Heart right ventricle (tissue), 16 donors: Measurements from ENCODE around the gene SPATA16. TPM values are rescaled to one million over a fixed set of nuclear protein-coding genes. Genes with fewer than 3 reads are reported as not detected.

ENCODE experiments used
- ATAC-seq, 8 donors: fragments of 200-7000 bp; cut with Tn5 transposase; one replicate each; pipeline ENCODE4 v1.9.1; 2020; ENCODE audit warnings: mild to moderate bottlenecking in 8 of 8, moderate library complexity in 8 of 8, moderate number of reproducible peaks in 1 of 8
- DNase-seq, 2 donors: peaks; one replicate each; pipeline ENCODE4 v3.0.0-alpha.2; 2020
- H3K27ac ChIP-seq, 10 donors: fragments of 200-600 bp; sonication (generic) in 2 of 10; one replicate each; pipeline versions ENCODE4 v1.5.0 to v1.8.0; 2020 to 2022; ENCODE audit warnings: mild to moderate bottlenecking in 3 of 10
- H3K27me3 ChIP-seq, 7 donors: fragments of 200-600 bp; one replicate each; pipeline ENCODE4 v1.8.0; 2021 to 2022; ENCODE audit warnings: mild to moderate bottlenecking in 2 of 7
- H3K36me3 ChIP-seq, 9 donors: fragments of 200-600 bp; sonication (generic) in 1 of 9; one replicate each; pipeline versions ENCODE4 v1.5.0 to v1.8.0; 2020 to 2022; ENCODE audit warnings: mild to moderate bottlenecking in 2 of 9
- H3K4me1 ChIP-seq, 9 donors: fragments of 200-600 bp; sonication (generic) in 1 of 9; one replicate each; pipeline versions ENCODE4 v1.5.0 to v1.8.0; 2020 to 2022; ENCODE audit warnings: mild to moderate bottlenecking in 4 of 9
- H3K4me3 ChIP-seq, 10 donors: fragments of 200-600 bp; sonication (generic) in 2 of 10; one replicate each; pipeline versions ENCODE4 v1.5.0 to v1.8.0; 2020 to 2022; ENCODE audit warnings: mild to moderate bottlenecking in 7 of 10, moderate library complexity in 2 of 10
- H3K9me3 ChIP-seq, 11 donors: fragments of 200-600 bp in 10 of 11; sonication (generic) in 2 of 11; one replicate each; pipeline versions ENCODE4 v1.5.0 to v1.8.0; 2013 to 2022; ENCODE audit warnings: mild to moderate bottlenecking in 2 of 11, control low read depth in 1 of 11, moderate library complexity in 1 of 11
- CTCF ChIP-seq, 9 donors: fragments of 200-600 bp; sonication (generic) in 2 of 9; IDR thresholded peaks; one replicate each; pipeline versions ENCODE4 v1.5.0 to v1.8.0; 2021 to 2022; ENCODE audit warnings: antibody characterized with exemption in 9 of 9, mild to moderate bottlenecking in 5 of 9, moderate library complexity in 1 of 9
- WGBS, 2 donors: extraction: QIAGEN DNeasy Blood & Tissue Kit; methylation state at CpG; one replicate each; pipeline ENCODE4 v1.1.7; 2013; ENCODE audit warnings: inconsistent platforms in 1 of 2; 5-methylcytosine and 5-hydroxymethylcytosine counted together
- intact Hi-C, 10 donors: fragments of 100-400 bp; cut with DNase I; formaldehyde crosslinking; loops; one replicate each; pipeline versions ENCODE4 v1.11.1 to v1.14.2; 2022
- polyA plus RNA-seq, 2 donors: library from polyadenylated mRNA; stranded (reverse); fragments of 200-250 nt; gene quantifications; one replicate each; pipeline ENCODE4 v1.2.3, GENCODE V29; 2013
- total RNA-seq, 10 donors: library from RNA; stranded (reverse); fragmentation: NEBNext Ultra II Directional in 3 of 10; extraction: Animal tissue kit (Norgen Biotek cat#: 25700) in 3 of 10; gene quantifications; one replicate each; pipeline versions ENCODE4 v1.2.1 to v1.2.4, GENCODE V29; 2021 to 2023
- donor health status: Arrhythmogenic right ventricular cardiomyopathy.
- donor health status: ischemic (EF 13 %, LVEDD 7.1; RV severe dilation, severe dysfunction).
- donor health status: healthy with polysubstance abuse.
- donor health status: DM: no; HTN: yes; CAD: no.
- donor health status: DM: no; HTN: no; CAD: no.
- donor health status: ischemic (EF 25% LVEDD 6.9; RV normal size, moderate dysfunction).
- donor health status: ischemic (EF 25% LVEDD 5.7; RV mildly dilated, moderate dysfunction).
- donor health status: healthy.
- donor health status: DM: yes; HTN: yes; CAD: no.
- donor health status: Ischemic cardiomyopathy.
- donor health status: ischemic (EF 35%, LVEDD 5.7; RV mildly dilated, moderate dysfunction).
- donor health status: nonischemic (EF 11% LVEDD 7.7; RV severe dilation, severe dysfunction).
- donor health status: DM: yes; HTN: yes; CAD: no.
- donor health status: PGD.
- donor health status: ischemic (EF 29% LVEDD 5.4; RV normal size, mild dysfunction).
- donor health status: nonischemic (EF 23%, LVEDD 6.1; RV moderate dilation, normal function).

SPATA16 gene
- total and polyA plus RNA-seq, 12 donors: not detected

GRCh38 chr3:173139420-173139819 lies 1.6 kb downstream of the SPATA16 start:
- DNase-seq (no peak), ATAC-seq (no peak)
- 92 to 95% methylated on average over 2 of the region's 2 CpGs for WGBS, 2 donors
- H3K9me3 ChIP-seq: no peaks in the 10 kb centered on the region
- no peaks in the 10 kb centered on the region for H3K4me1 ChIP-seq
- H3K36me3 ChIP-seq: no peaks in the 10 kb centered on the region
- H3K27ac ChIP-seq: no peak overlapping the region
- intact Hi-C loops: no loop called here
- no peaks in the 10 kb centered on the region for H3K27me3 ChIP-seq
- H3K4me3 ChIP-seq: no peak overlapping the region
- no peak for TF ChIP-seq CTCF (IDR thresholded peaks at IDR 0.05)

- Histone ChIP-seq H3K36me3 (no peaks in the 10 kb centered on the region), H3K9me3 (no peaks in the 10 kb centered on the region), H3K27ac (no peak overlapping the region), H3K4me3 (no peak overlapping the region), H3K27me3 (no peaks in the 10 kb centered on the region), H3K4me1 (no peaks in the 10 kb centered on the region)
- WGBS, 2 donors: 77 to 78% methylated on average over 3 of the region's 3 CpGs
- intact Hi-C loops: no loop called here
- ATAC-seq (no peak), DNase-seq (no peak)
- TF ChIP-seq CTCF (IDR thresholded peaks at IDR 0.05): no peak
Observed at GRCh38 chr3:173138026-173138425, 3.0 kb downstream of the SPATA16 start.

GRCh38 chr3:173135059-173135458 lies 6.0 kb downstream of the SPATA16 start:
- no peak overlapping the region for H3K4me3 ChIP-seq
- H3K27ac ChIP-seq: no peak overlapping the region
- no peak for TF ChIP-seq CTCF (IDR thresholded peaks at IDR 0.05)
- intact Hi-C loops: no loop called here
- no peaks in the 10 kb centered on the region for H3K36me3 ChIP-seq
- DNase-seq (no peak), ATAC-seq (no peak)
- no peaks in the 10 kb centered on the region for H3K9me3 ChIP-seq
- H3K27me3 ChIP-seq: no peaks in the 10 kb centered on the region
- H3K4me1 ChIP-seq: no peaks in the 10 kb centered on the region
- WGBS, 2 donors: 16 to 34% methylated on average over 2 of the region's 2 CpGs

- Histone ChIP-seq H3K4me3 (no peak overlapping the region), H3K27ac (no peak overlapping the region), H3K27me3 (no peaks in the 10 kb centered on the region), H3K36me3 (no peaks in the 10 kb centered on the region), H3K4me1 (no peaks in the 10 kb centered on the region), H3K9me3 (no peaks in the 10 kb centered on the region)
- TF ChIP-seq CTCF (IDR thresholded peaks at IDR 0.05): no peak
- 89 to 91% methylated on average over 3 of the region's 3 CpGs for WGBS, 2 donors
- ATAC-seq (no peak), DNase-seq (no peak)
- intact Hi-C loops: no loop called here
Observed at GRCh38 chr3:173128633-173129032, 12.4 kb downstream of the SPATA16 start.

- WGBS, 2 donors: 87 to 88% methylated on average over 2 of the region's 2 CpGs
- H3K9me3 ChIP-seq: no peaks in the 10 kb centered on the region
- DNase-seq: no peak
- H3K4me1 ChIP-seq: no peaks in the 10 kb centered on the region
- no peak for TF ChIP-seq CTCF (IDR thresholded peaks at IDR 0.05)
- no peaks in the 10 kb centered on the region for H3K36me3 ChIP-seq
- no peak for ATAC-seq
- no peak overlapping the region for H3K27ac ChIP-seq
- intact Hi-C loops: no loop called here
- no peaks in the 10 kb centered on the region for H3K27me3 ChIP-seq
- H3K4me3 ChIP-seq: no peak overlapping the region
Observed at GRCh38 chr3:173111321-173111720, 29.7 kb downstream of the SPATA16 start.
